OCI-LY3 (cell line): ENCODE results near the gene FBXO46.

Experiments used
- CTCF ChIP-seq: fragments of 200-600, 300-600 bp; sonication (generic); IDR thresholded peaks from 2 replicates; pipeline ENCODE4 v1.5.1; 2014; ENCODE audit warnings: antibody characterized with exemption, low read length, low read depth
- EZH2phosphoT487 ChIP-seq: fragments of 200-600 bp; shearing (Covaris generic); IDR thresholded peaks from 2 replicates; pipeline ENCODE4 v1.6.1; 2018; ENCODE audit warnings: antibody characterized with exemption, mixed run types, low read depth

GRCh38 chr19:45763691-45764294 lies 33.1 kb upstream of the FBXO46 start:
- no peak for TF ChIP-seq CTCF
- TF ChIP-seq EZH2phosphoT487, result no peak
